ENCODE measurements around the gene SLC43A3. TPM values are rescaled to one million over a fixed set of nuclear protein-coding genes. Genes with fewer than 3 reads are reported as not detected.

Gene SLC43A3
- total RNA-seq, 1 donor from 2014 or later: 53.5 TPM

DNA sequence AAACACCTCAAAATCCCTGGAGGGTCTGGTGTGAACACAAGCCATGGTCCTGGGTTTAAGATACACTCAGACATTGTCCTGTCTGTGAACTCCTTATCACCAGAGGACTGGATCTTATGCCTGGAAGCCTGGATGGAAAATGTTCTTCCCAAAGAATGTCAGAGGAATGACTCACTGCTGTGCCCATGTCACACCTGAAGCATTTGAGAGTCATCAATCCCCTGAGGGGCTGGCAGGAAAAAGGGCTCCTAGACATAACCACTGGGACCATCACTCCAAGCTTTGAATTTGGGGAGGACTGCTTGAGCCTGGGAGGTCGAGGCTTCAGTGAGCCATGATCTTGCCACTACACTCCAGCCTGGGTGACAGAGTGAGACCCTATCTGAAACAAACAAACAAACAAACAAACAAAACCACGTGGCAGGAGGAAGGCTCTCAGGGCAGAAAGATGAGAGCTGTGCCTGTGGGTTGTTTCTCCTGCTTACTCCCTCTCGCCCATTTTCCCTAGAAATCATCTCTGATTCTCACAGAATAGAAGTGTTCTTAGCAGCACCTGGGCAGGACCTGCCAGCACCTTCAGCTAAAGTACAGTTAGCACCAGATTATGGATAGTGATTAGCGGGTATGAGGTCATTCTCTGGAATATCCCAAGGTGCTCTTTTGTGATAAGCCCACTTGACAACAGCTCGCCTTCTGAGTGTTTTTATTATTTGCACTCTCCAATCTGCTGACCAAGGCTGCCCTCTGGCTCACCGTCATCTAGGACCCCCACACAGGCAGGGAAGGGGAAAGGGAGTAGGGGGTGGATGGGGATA is 24.5 kb downstream of the SLC43A3 start:
- H3K4me1 ChIP-seq: peaks cover 22% of the 10 kb centered on the region
- H3K36me3 ChIP-seq: peaks cover 0 to 14% of the 10 kb centered on the region in 2 donors
- intact Hi-C loops (cut with DNase I): no loop called here
- TF ChIP-seq POLR2A (IDR thresholded peaks at IDR 0.05) (no peak), POLR2AphosphoS5 (IDR thresholded peaks at IDR 0.05; ENCODE audit: insufficient read depth in 1 of 2, low read depth in 1 of 2) (no peak)
- TF ChIP-seq, protein P1, sequence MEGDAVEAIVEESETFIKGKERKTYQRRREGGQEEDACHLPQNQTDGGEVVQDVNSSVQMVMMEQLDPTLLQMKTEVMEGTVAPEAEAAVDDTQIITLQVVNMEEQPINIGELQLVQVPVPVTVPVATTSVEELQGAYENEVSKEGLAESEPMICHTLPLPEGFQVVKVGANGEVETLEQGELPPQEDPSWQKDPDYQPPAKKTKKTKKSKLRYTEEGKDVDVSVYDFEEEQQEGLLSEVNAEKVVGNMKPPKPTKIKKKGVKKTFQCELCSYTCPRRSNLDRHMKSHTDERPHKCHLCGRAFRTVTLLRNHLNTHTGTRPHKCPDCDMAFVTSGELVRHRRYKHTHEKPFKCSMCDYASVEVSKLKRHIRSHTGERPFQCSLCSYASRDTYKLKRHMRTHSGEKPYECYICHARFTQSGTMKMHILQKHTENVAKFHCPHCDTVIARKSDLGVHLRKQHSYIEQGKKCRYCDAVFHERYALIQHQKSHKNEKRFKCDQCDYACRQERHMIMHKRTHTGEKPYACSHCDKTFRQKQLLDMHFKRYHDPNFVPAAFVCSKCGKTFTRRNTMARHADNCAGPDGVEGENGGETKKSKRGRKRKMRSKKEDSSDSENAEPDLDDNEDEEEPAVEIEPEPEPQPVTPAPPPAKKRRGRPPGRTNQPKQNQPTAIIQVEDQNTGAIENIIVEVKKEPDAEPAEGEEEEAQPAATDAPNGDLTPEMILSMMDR (IDR thresholded peaks at IDR 0.05): no peak
- no peak for DNase-seq (ENCODE audit: extremely low spot score in 2 of 2)
- H3K4me3 ChIP-seq: no peak overlapping the region
- no peak overlapping the region for H3K27ac ChIP-seq
- H3K27me3 ChIP-seq: no peaks in the 10 kb centered on the region
- H3K9me3 ChIP-seq: no peaks in the 10 kb centered on the region

DNA sequence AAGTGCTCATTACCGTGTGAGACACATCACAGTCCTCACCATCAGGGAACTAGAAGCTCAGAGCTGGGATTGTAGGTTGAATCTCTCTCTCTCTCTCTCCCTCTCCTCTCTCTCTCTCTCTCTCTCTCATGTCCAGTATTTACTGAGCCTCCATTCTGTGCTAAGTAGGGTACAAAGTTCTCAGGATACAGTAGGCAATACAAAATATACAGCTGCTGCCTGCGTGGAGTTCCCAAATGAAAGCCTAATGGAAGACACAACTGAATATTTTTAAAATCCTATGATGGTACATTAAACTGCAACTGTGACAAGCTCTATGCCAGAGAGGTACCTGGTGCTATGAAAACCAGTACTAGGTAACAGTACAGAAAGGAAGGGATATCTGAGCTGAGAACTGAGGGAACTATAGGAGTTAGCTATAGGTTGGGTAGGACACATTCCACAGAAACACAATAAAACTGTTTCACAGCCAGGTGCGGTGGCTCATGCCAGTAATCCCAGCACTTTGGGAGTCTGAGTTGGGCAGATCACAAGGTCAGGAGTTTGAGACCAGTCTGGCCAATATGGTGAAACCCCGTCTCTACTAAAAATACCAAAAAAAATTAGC is 26.8 kb downstream of the SLC43A3 start:
- Histone ChIP-seq H3K36me3 (no peaks in the 10 kb centered on the region), H3K27ac (no peak overlapping the region), H3K9me3 (no peaks in the 10 kb centered on the region), H3K4me3 (no peak overlapping the region), H3K4me1 (no peaks in the 10 kb centered on the region), H3K27me3 (no peaks in the 10 kb centered on the region)
- intact Hi-C loops (cut with DNase I): no loop called here
- no peak for DNase-seq (ENCODE audit: extremely low spot score in 2 of 2)
- TF ChIP-seq, protein P1 (IDR thresholded peaks at IDR 0.05): no peak
- TF ChIP-seq POLR2A (IDR thresholded peaks at IDR 0.05) (no peak), POLR2AphosphoS5 (IDR thresholded peaks at IDR 0.05; ENCODE audit: insufficient read depth in 1 of 2, low read depth in 1 of 2) (no peak)

DNA sequence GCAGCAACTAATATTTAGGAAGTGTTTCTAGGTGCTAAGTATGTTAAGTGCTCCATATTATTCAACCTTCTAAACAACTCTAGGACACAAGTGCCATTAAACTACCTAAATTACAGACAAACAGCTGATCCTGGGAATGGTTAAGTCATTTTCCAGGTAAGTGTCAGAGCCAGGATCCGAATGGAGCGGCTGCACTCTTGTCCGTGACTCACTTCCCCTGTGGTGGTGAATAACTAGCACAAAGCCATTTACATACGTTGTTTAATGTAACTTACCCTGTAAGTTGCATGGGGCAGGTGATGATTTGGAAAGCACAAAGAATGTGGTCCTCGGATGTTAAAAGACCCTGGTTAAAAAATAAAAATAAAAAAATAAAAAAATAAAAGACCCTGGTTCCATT is 27.7 kb downstream of the SLC43A3 start:
- Histone ChIP-seq H3K27me3 (no peaks in the 10 kb centered on the region), H3K4me3 (no peak overlapping the region), H3K36me3 (no peaks in the 10 kb centered on the region), H3K27ac (no peak overlapping the region), H3K9me3 (no peaks in the 10 kb centered on the region), H3K4me1 (no peaks in the 10 kb centered on the region)
- no peak for DNase-seq (ENCODE audit: extremely low spot score in 2 of 2)
- intact Hi-C loops (cut with DNase I): no loop called here
- TF ChIP-seq, protein P1 (IDR thresholded peaks at IDR 0.05): no peak
- no peak for TF ChIP-seq POLR2A (IDR thresholded peaks at IDR 0.05)
- TF ChIP-seq POLR2AphosphoS5 (IDR thresholded peaks at IDR 0.05; ENCODE audit: insufficient read depth in 1 of 2, low read depth in 1 of 2): no peak

DNA sequence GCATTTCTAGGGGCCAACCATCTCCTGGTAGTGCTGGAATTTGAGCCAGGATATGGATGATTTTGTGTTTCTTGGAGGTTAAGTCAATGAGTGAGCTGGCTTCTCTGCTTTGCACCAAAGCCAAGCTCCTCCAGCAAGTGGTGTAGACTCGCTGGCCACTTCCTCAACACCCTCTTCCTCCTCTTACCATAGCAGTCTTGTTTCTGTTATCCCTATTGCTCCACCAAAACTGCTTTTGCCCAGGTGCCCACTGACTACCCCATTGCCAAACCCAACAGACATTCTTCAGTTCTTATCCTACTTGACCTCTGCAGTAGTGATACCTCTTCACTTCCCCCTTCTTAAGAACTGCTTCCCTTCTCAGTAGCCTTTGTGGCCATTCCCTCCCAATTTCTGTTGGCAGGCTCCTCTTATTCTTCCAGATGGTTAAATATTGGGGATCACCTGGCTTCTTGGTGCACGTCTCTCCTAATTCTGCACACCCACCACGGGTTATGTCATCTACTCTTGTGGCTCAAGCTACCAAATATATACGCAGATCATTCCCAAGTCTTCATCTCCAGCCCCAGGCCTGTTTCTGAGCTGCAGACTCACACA is 29.4 kb downstream of the SLC43A3 start:
- Histone ChIP-seq H3K36me3 (no peaks in the 10 kb centered on the region), H3K27ac (no peak overlapping the region), H3K27me3 (no peaks in the 10 kb centered on the region), H3K9me3 (no peaks in the 10 kb centered on the region), H3K4me3 (no peak overlapping the region), H3K4me1 (no peaks in the 10 kb centered on the region)
- TF ChIP-seq POLR2A (IDR thresholded peaks at IDR 0.05) (no peak), POLR2AphosphoS5 (IDR thresholded peaks at IDR 0.05; ENCODE audit: insufficient read depth in 1 of 2, low read depth in 1 of 2) (no peak)
- TF ChIP-seq, protein P1 (IDR thresholded peaks at IDR 0.05): no peak
- intact Hi-C loops (cut with DNase I): no loop called here
- DNase-seq (ENCODE audit: extremely low spot score in 2 of 2): no peak

All from vagina (tissue), 2 donors.